PC-3 (cell line): Measurements from ENCODE around the gene USP12. TPM values are rescaled to one million over a fixed set of nuclear protein-coding genes. Genes with fewer than 3 reads are reported as not detected.
A peak's percentile ranks its signal among the peaks of the same experiment; 100 is the strongest.
"Not testable (repeated sequence)": the region's sequence is repeated elsewhere in the genome, so short reads cannot be mapped to it uniquely, and the experiment has no call there.

Experiments used
- ATAC-seq: fragments of 200-7000 bp; cut with Tn5 transposase; 2 replicates; pipeline ENCODE4 v1.9.1; 2020; ENCODE audit warnings: mild to moderate bottlenecking, moderate library complexity
- Bru-seq: library from RNA; stranded (reverse); fragments of 400-500 nt; gene quantifications from one replicate; lab custom pipeline; 2021; lab: Mats Ljungman, UMichigan
- BruChase-seq, 2 experiments: library from RNA; stranded (reverse); fragments of 400-500 nt; gene quantifications; one replicate each; lab custom pipeline; 2021; lab: Mats Ljungman, UMichigan
- BruUV-seq: library from RNA; stranded (reverse); fragments of 400-500 nt; replicated peaks from 2 replicates; lab custom pipeline; 2021; lab: Mats Ljungman, UMichigan
- CTCF ChIA-PET: fragments of 300-600 bp; sonication (Branson Sonifier 250); formaldehyde crosslinking; loops from one replicate; lab custom pipeline; 2022; ENCODE audit warnings: antibody characterized with exemption; lab: Charles Lee
- POLR2A ChIA-PET: fragments of 300-600 bp; sonication (Branson Sonifier 250); formaldehyde crosslinking; loops from one replicate; lab custom pipeline; 2022; ENCODE audit warnings: antibody characterized with exemption; ENCODE audit not compliant: unreplicated experiment; lab: Charles Lee
- DNase-seq: peaks from one replicate; pipeline ENCODE4 v3.0.0-alpha.2; 2015
- H2AFZ ChIP-seq: fragments of 300-600 bp; sonication (generic); 2 replicates; pipeline ENCODE4 v1.6.0; 2016; ENCODE audit warnings: antibody characterized with exemption, low read length
- H3F3A ChIP-seq: fragments of 300-600 bp; sonication (generic); one replicate; pipeline ENCODE4 v1.6.0; 2017; ENCODE audit warnings: antibody characterized with exemption, low read length, control low read depth, mild to moderate bottlenecking; ENCODE audit not compliant: unreplicated experiment
- H3K27ac ChIP-seq: fragments of 300-600 bp; sonication (generic); 2 replicates; pipeline ENCODE4 v1.5.1; 2016; ENCODE audit warnings: mild to moderate bottlenecking, low read length
- H3K27me3 ChIP-seq: fragments of 300-600 bp; sonication (generic); 2 replicates; pipeline ENCODE4 v1.6.1; 2016; ENCODE audit warnings: low read length, mixed read lengths
- H3K36me3 ChIP-seq: fragments of 300-600 bp; sonication (generic); 2 replicates; pipeline ENCODE4 v1.6.1; 2016; ENCODE audit warnings: low read depth, mixed run types, low read length, mixed read lengths
- H3K4me1 ChIP-seq: fragments of 300-600 bp; sonication (generic); 2 replicates; pipeline ENCODE4 v1.5.1; 2016; ENCODE audit warnings: low read length; ENCODE audit not compliant: insufficient read depth
- H3K4me2 ChIP-seq: fragments of 300-600 bp; sonication (generic); 2 replicates; pipeline ENCODE4 v1.6.0; 2016; ENCODE audit warnings: low read length
- H3K4me3 ChIP-seq: fragments of 300-600 bp; sonication (generic); 2 replicates; pipeline ENCODE4 v1.5.1; 2016; ENCODE audit warnings: mild to moderate bottlenecking, low read length, mixed read lengths
- H3K79me2 ChIP-seq: fragments of 300-600 bp; sonication (generic); 2 replicates; pipeline ENCODE4 v1.6.1; 2017; ENCODE audit warnings: low read length, mixed read lengths
- H3K9ac ChIP-seq: fragments of 300-600 bp; sonication (generic); 2 replicates; pipeline ENCODE4 v1.6.0; 2016; ENCODE audit warnings: mild to moderate bottlenecking, low read length
- H3K9me2 ChIP-seq: fragments of 300-600 bp; sonication (generic); replicated peaks from 2 replicates; pipeline ENCODE4 v1.6.1; 2016; ENCODE audit warnings: mixed run types, low read length, mixed read lengths
- H3K9me3 ChIP-seq: fragments of 300-600 bp; sonication (generic); 2 replicates; pipeline ENCODE4 v1.6.1; 2016; ENCODE audit warnings: low read length, mixed read lengths
- H4K20me1 ChIP-seq: fragments of 300-600 bp; sonication (generic); 2 replicates; pipeline ENCODE4 v1.6.1; 2016; ENCODE audit warnings: low read length, mixed read lengths
- CTCF ChIP-seq: fragments of 300-600 bp; sonication (generic); conservative IDR thresholded peaks from 2 replicates; pipeline ENCODE4 v1.5.1; 2017; ENCODE audit warnings: antibody characterized with exemption, low read depth, mild to moderate bottlenecking, low read length
- EZH2 ChIP-seq: fragments of 300-600 bp; sonication (generic); IDR thresholded peaks from one replicate; pipeline ENCODE4 v1.6.1; 2017; ENCODE audit warnings: antibody characterized with exemption, mild to moderate bottlenecking, low read length; ENCODE audit not compliant: unreplicated experiment
- EZH2phosphoT487 ChIP-seq: fragments of 300-600 bp; sonication (generic); IDR thresholded peaks from 2 replicates; pipeline ENCODE4 v1.6.1; 2018; ENCODE audit warnings: mild to moderate bottlenecking, antibody characterized with exemption, low read length, borderline replicate concordance
- intact Hi-C: fragments of 100-400 bp; cut with micrococcal nuclease; formaldehyde crosslinking; loops from 2 replicates; pipeline ENCODE4 v1.9.0; 2023
- long read RNA-seq: library from polyadenylated mRNA; unstranded; transcript quantifications from one replicate; pipeline ENCODE4 v2.0.0, GENCODE V29; 2021; ENCODE audit not compliant: unreplicated experiment
- total RNA-seq: library from RNA; depleted of rRNA; stranded (reverse); fragments of >200 nt; gene quantifications from 2 replicates; pipeline ENCODE4 v1.2.3, GENCODE V29; 2014; rRNA removed

Gene USP12
- total RNA-seq (24.2 and 28.7 TPM in 2 replicates), Bru-seq, nascent RNA (percentile 97 among the genes with signal in this experiment), BruChase-seq, experiment 1, labeled RNA remaining after a 6-hour chase (percentile 92 among the genes with signal in this experiment), BruChase-seq, experiment 2, labeled RNA remaining after a 2-hour chase (percentile 96 among the genes with signal in this experiment)
- long read RNA-seq, full-length matches to known transcripts: 201 of 279 reads
- long read RNA-seq, partial matches to known transcripts: 22 of 279 reads
- long read RNA-seq, other reads (novel, unspliced or antisense): 56 of 279 reads

- peak within 1 kb of the TSS; percentile 83 for H3K9ac ChIP-seq
- no peaks in the 10 kb centered on the region for H3K9me2 ChIP-seq
- ChIA-PET CTCF (interaction anchor here (1.9 kb wide), 1 partner anchor 186 kb away, joined by 15 read pairs; no protein-coding TSS in a partner anchor), POLR2A (no interaction called here)
- H3K27ac ChIP-seq: peak within 1 kb of the TSS; percentile 68
- peaks cover 34% of the 10 kb centered on the region for H3K4me1 ChIP-seq
- no peaks in the 10 kb centered on the region for H3F3A ChIP-seq
- peak within 1 kb of the TSS; percentile 87 for H3K4me2 ChIP-seq
- peaks cover 47% of the 10 kb centered on the region for H3K79me2 ChIP-seq
- TF ChIP-seq EZH2phosphoT487 (no peak), CTCF (no peak), EZH2 (no peak)
- no peaks in the 10 kb centered on the region for H3K36me3 ChIP-seq
- H4K20me1 ChIP-seq: peaks cover 28% of the 10 kb centered on the region
- intact Hi-C loops: loop anchor here (5.0 kb wide), 1 partner anchor 129 kb away; no protein-coding TSS in a partner anchor
- no peaks in the 10 kb centered on the region for H3K9me3 ChIP-seq
- H3K27me3 ChIP-seq: no peaks in the 10 kb centered on the region
- BruUV-seq: no TSS peak
- peak within 1 kb of the TSS; percentile 82 for H2AFZ ChIP-seq
- DNase-seq: no peak
- ATAC-seq: peak; percentile 1
- peak within 1 kb of the TSS; percentile 87 for H3K4me3 ChIP-seq
Measured at GRCh38 chr13:27171244-27171826, at the start of gene USP12. Gene USP12 (minus strand): TSS chr13:27171811. CDS start chr13:27171639, 172 bp downstream.

GRCh38 chr13:27219611-27220010 is 48.0 kb upstream of the USP12 start:
- Histone ChIP-seq H2AFZ (no peak overlapping the region), H4K20me1 (no peaks in the 10 kb centered on the region), H3K4me2 (no peak overlapping the region), H3K9me3 (no peaks in the 10 kb centered on the region), H3F3A (no peaks in the 10 kb centered on the region), H3K9ac (no peak overlapping the region), H3K9me2 (no peaks in the 10 kb centered on the region), H3K4me1 (no peaks in the 10 kb centered on the region), H3K36me3 (no peaks in the 10 kb centered on the region), H3K27me3 (no peaks in the 10 kb centered on the region), H3K4me3 (no peak overlapping the region), H3K79me2 (no peaks in the 10 kb centered on the region), H3K27ac (no peak overlapping the region)
- TF ChIP-seq CTCF (no peak), EZH2phosphoT487 (no peak), EZH2 (no peak)
- BruUV-seq: no TSS peak
- POLR2A ChIA-PET: no interaction called here
- DNase-seq: no peak
- CTCF ChIA-PET: no interaction called here
- no peak for ATAC-seq
- intact Hi-C loops: no loop called here

- H3K36me3 ChIP-seq, H3K9ac ChIP-seq, H3K79me2 ChIP-seq, H3K27me3 ChIP-seq, H3K9me2 ChIP-seq, H3K9me3 ChIP-seq, H3K4me1 ChIP-seq, H2AFZ ChIP-seq, CTCF ChIA-PET, intact Hi-C loops, POLR2A ChIA-PET, ATAC-seq, DNase-seq, H3K4me2 ChIP-seq, H4K20me1 ChIP-seq, BruUV-seq, H3K27ac ChIP-seq, H3K4me3 ChIP-seq, H3F3A ChIP-seq: not testable (repeated sequence)
Measured at GRCh38 chr13:27218861-27219260, 47.2 kb upstream of the USP12 start.

GRCh38 chr13:27217791-27218190 is 46.2 kb upstream of the USP12 start:
- H3K9me3 ChIP-seq, H3K27ac ChIP-seq, intact Hi-C loops, H3K4me2 ChIP-seq, H3K4me3 ChIP-seq, H3K79me2 ChIP-seq, H2AFZ ChIP-seq, ATAC-seq, CTCF ChIA-PET, H4K20me1 ChIP-seq, POLR2A ChIA-PET, BruUV-seq, DNase-seq, H3K36me3 ChIP-seq, H3K4me1 ChIP-seq, H3F3A ChIP-seq, H3K27me3 ChIP-seq, H3K9ac ChIP-seq, H3K9me2 ChIP-seq: not testable (repeated sequence)

- H3K79me2 ChIP-seq, H3F3A ChIP-seq, H3K36me3 ChIP-seq, H3K4me2 ChIP-seq, POLR2A ChIA-PET, H2AFZ ChIP-seq, H3K9me2 ChIP-seq, H3K9me3 ChIP-seq, DNase-seq, ATAC-seq, H3K27ac ChIP-seq, H3K27me3 ChIP-seq, intact Hi-C loops, CTCF ChIA-PET, BruUV-seq, H3K9ac ChIP-seq, H4K20me1 ChIP-seq, H3K4me3 ChIP-seq: not testable (repeated sequence)
- peaks cover 12% of the 10 kb centered on the region for H3K4me1 ChIP-seq
Measured at GRCh38 chr13:27213386-27213785, 41.8 kb upstream of the USP12 start.
